Muscle layer of duodenum (tissue), 2 donors: Measurements from ENCODE around the gene PRLR.

Experiments used
- H3K27ac ChIP-seq: one replicate; pipeline ENCODE4 v1.7.0; 2013; ENCODE audit warnings: mild to moderate bottlenecking, low read length
- H3K27me3 ChIP-seq: one replicate; pipeline ENCODE4 v1.7.0; 2013; ENCODE audit warnings: low read depth, mild to moderate bottlenecking, control low read depth, low read length
- H3K36me3 ChIP-seq, 2 donors: one replicate each; pipeline ENCODE4 v1.7.0; 2013; ENCODE audit warnings: low read length in 2 of 2, control low read depth in 1 of 2, mild to moderate bottlenecking in 1 of 2; ENCODE audit not compliant: insufficient read depth in 2 of 2, control insufficient read depth in 1 of 2
- H3K4me1 ChIP-seq, 2 donors: one replicate each; pipeline ENCODE4 v1.7.0; 2013; ENCODE audit warnings: low read length in 2 of 2, mild to moderate bottlenecking in 2 of 2, control low read depth in 1 of 2, moderate library complexity in 1 of 2; ENCODE audit not compliant: insufficient read depth in 2 of 2, control insufficient read depth in 1 of 2
- H3K4me3 ChIP-seq, 2 donors: one replicate each; pipeline ENCODE4 v1.7.0; 2013; ENCODE audit warnings: low read length in 2 of 2, low read depth in 1 of 2, mild to moderate bottlenecking in 1 of 2
- H3K9me3 ChIP-seq, 2 donors: one replicate each; pipeline ENCODE4 v1.7.0; 2013; ENCODE audit warnings: low read length in 2 of 2, control low read depth in 1 of 2, mild to moderate bottlenecking in 1 of 2; ENCODE audit not compliant: control insufficient read depth in 1 of 2
- donor health status: healthy.

Gene PRLR

GRCh38 chr5:35138232-35138631, 92.1 kb downstream of the PRLR start:
- H3K4me3 ChIP-seq, result no peak overlapping the region
- no peak overlapping the region for H3K27ac ChIP-seq
- no peaks in the 10 kb centered on the region for H3K36me3 ChIP-seq
- H3K9me3 ChIP-seq, result no peaks in the 10 kb centered on the region
- H3K27me3 ChIP-seq, result no peaks in the 10 kb centered on the region
- H3K4me1 ChIP-seq, result no peaks in the 10 kb centered on the region

GRCh38 chr5:35136386-35136785, 93.9 kb downstream of the PRLR start:
- Histone ChIP-seq H3K4me1 (no peaks in the 10 kb centered on the region), H3K9me3 (no peaks in the 10 kb centered on the region), H3K4me3 (no peak overlapping the region), H3K27ac (no peak overlapping the region), H3K36me3 (no peaks in the 10 kb centered on the region), H3K27me3 (no peaks in the 10 kb centered on the region)

GRCh38 chr5:35135239-35135700, 95.0 kb downstream of the PRLR start:
- Histone ChIP-seq H3K36me3 (no peaks in the 10 kb centered on the region), H3K27me3 (no peaks in the 10 kb centered on the region), H3K4me1 (no peaks in the 10 kb centered on the region), H3K27ac (no peak overlapping the region), H3K9me3 (peaks cover 0 to 3% of the 10 kb centered on the region in 2 donors), H3K4me3 (no peak overlapping the region)

- H3K4me1 ChIP-seq, result no peaks in the 10 kb centered on the region
- no peaks in the 10 kb centered on the region for H3K27me3 ChIP-seq
- H3K4me3 ChIP-seq, result no peak overlapping the region
- H3K36me3 ChIP-seq, result no peaks in the 10 kb centered on the region
- H3K27ac ChIP-seq, result no peak overlapping the region
- peaks cover 0 to 3% of the 10 kb centered on the region in 2 donors for H3K9me3 ChIP-seq
Observed at GRCh38 chr5:35134278-35135030, 95.8 kb downstream of the PRLR start.

GRCh38 chr5:35133186-35133585, 97.1 kb downstream of the PRLR start:
- Histone ChIP-seq H3K9me3 (peaks cover 0 to 3% of the 10 kb centered on the region in 2 donors), H3K36me3 (no peaks in the 10 kb centered on the region), H3K27ac (no peak overlapping the region), H3K27me3 (no peaks in the 10 kb centered on the region), H3K4me3 (no peak overlapping the region), H3K4me1 (no peaks in the 10 kb centered on the region)

- no peaks in the 10 kb centered on the region for H3K4me1 ChIP-seq
- peaks cover 0 to 3% of the 10 kb centered on the region in 2 donors for H3K9me3 ChIP-seq
- no peak overlapping the region for H3K27ac ChIP-seq
- no peaks in the 10 kb centered on the region for H3K27me3 ChIP-seq
- no peak overlapping the region for H3K4me3 ChIP-seq
- no peaks in the 10 kb centered on the region for H3K36me3 ChIP-seq
Observed at GRCh38 chr5:35131723-35132122, 98.6 kb downstream of the PRLR start.

GRCh38 chr5:35129921-35130485, 100.3 kb downstream of the PRLR start:
- no peaks in the 10 kb centered on the region for H3K36me3 ChIP-seq
- H3K4me3 ChIP-seq, result no peak overlapping the region
- peaks cover 0 to 3% of the 10 kb centered on the region in 2 donors for H3K9me3 ChIP-seq
- H3K27ac ChIP-seq, result no peak overlapping the region
- H3K4me1 ChIP-seq, result no peaks in the 10 kb centered on the region
- no peaks in the 10 kb centered on the region for H3K27me3 ChIP-seq

GRCh38 chr5:35129276-35129675, 101.0 kb downstream of the PRLR start:
- no peak overlapping the region for H3K4me3 ChIP-seq
- H3K36me3 ChIP-seq, result no peaks in the 10 kb centered on the region
- no peak overlapping the region for H3K27ac ChIP-seq
- H3K9me3 ChIP-seq, result peaks cover 0 to 3% of the 10 kb centered on the region in 2 donors
- no peaks in the 10 kb centered on the region for H3K4me1 ChIP-seq
- H3K27me3 ChIP-seq, result no peaks in the 10 kb centered on the region

GRCh38 chr5:35127006-35127405, 103.3 kb downstream of the PRLR start:
- H3K4me3 ChIP-seq, result no peak overlapping the region
- no peaks in the 10 kb centered on the region for H3K27me3 ChIP-seq
- no peak overlapping the region for H3K27ac ChIP-seq
- H3K4me1 ChIP-seq, result no peaks in the 10 kb centered on the region
- H3K36me3 ChIP-seq, result no peaks in the 10 kb centered on the region
- H3K9me3 ChIP-seq, result peaks cover 0 to 3% of the 10 kb centered on the region in 2 donors

- H3K4me1 ChIP-seq, result no peaks in the 10 kb centered on the region
- H3K4me3 ChIP-seq, result no peak overlapping the region
- peaks cover 0 to 2% of the 10 kb centered on the region in 2 donors for H3K9me3 ChIP-seq
- no peaks in the 10 kb centered on the region for H3K36me3 ChIP-seq
- no peaks in the 10 kb centered on the region for H3K27me3 ChIP-seq
- H3K27ac ChIP-seq, result no peak overlapping the region
Observed at GRCh38 chr5:35125746-35126145, 104.5 kb downstream of the PRLR start.

- no peak overlapping the region for H3K4me3 ChIP-seq
- no peaks in the 10 kb centered on the region for H3K36me3 ChIP-seq
- no peaks in the 10 kb centered on the region for H3K9me3 ChIP-seq
- H3K27me3 ChIP-seq, result no peaks in the 10 kb centered on the region
- no peak overlapping the region for H3K27ac ChIP-seq
- H3K4me1 ChIP-seq, result no peaks in the 10 kb centered on the region
Observed at GRCh38 chr5:35124932-35125331, 105.4 kb downstream of the PRLR start.
